HCT116 (cell line): Measurements from ENCODE around the gene GNAT1. TPM values are rescaled to one million over a fixed set of nuclear protein-coding genes. Genes with fewer than 3 reads are reported as not detected.

Source experiments
- ATAC-seq: fragments of 200-7000 bp; cut with Tn5 transposase; 2 replicates; pipeline ENCODE4 v1.9.1; 2020; ENCODE audit warnings: mild to moderate bottlenecking, moderate library complexity
- BruUV-seq: library from RNA; stranded (reverse); fragments of 400-500 nt; replicated peaks from 2 replicates; lab custom pipeline; 2021; lab: Mats Ljungman, UMichigan
- CTCF ChIA-PET: fragments of 300-600 bp; sonication (Branson Sonifier 250); formaldehyde crosslinking; loops from one replicate; lab custom pipeline; 2021; ENCODE audit warnings: antibody characterized with exemption; lab: Charles Lee
- POLR2A ChIA-PET: fragments of 300-600, 350-600 bp; sonication (Branson Sonifier 250); formaldehyde crosslinking; loops from one replicate; lab custom pipeline; 2021; ENCODE audit warnings: antibody characterized with exemption; lab: Charles Lee
- RAD21 ChIA-PET, 2 experiments: fragments of 300-600 bp; sonication (Branson Sonifier 250); formaldehyde crosslinking; loops; one replicate each; lab custom pipeline; 2023; ENCODE audit warnings: low total read pairs in 2 of 2; ENCODE audit not compliant: uncharacterized antibody in 2 of 2, unreplicated experiment in 2 of 2, low non-redundant PET in 1 of 2; lab: Charles Lee
- DNase-seq: peaks from one replicate; pipeline ENCODE4 v3.0.0-alpha.2; 2010; ENCODE audit warnings: low read depth, low spot score
- H2AFZ ChIP-seq: fragments of 200-600 bp; shearing (Covaris generic), sonication (generic); 2 replicates; pipeline ENCODE4 v1.6.1; 2017; ENCODE audit warnings: low read depth, mixed run types, mixed read lengths, antibody characterized with exemption, low read length; ENCODE audit not compliant: poor library complexity, severe bottlenecking
- H3K27ac ChIP-seq: 2 replicates; pipeline ENCODE4 v1.5.1; 2012; ENCODE audit warnings: low read depth, low read length
- H3K27me3 ChIP-seq: fragments of 200-600 bp; sonication (generic); 2 replicates; pipeline ENCODE4 v1.6.1; 2016; ENCODE audit warnings: mixed run types, low read length, mixed read lengths; ENCODE audit not compliant: insufficient read depth
- H3K36me3 ChIP-seq, 2 experiments: fragments of 200-500 bp in 1 of 2; fragments of 200-600 bp in 1 of 2; sonication (Bioruptor generic) in 1 of 2; sonication (generic) in 1 of 2; 2 replicates each; pipeline versions ENCODE4 v1.5.1 to v1.6.1; 2014 to 2016; ENCODE audit warnings: low read length in 2 of 2, inconsistent platforms in 1 of 2, mixed read lengths in 1 of 2, mixed run types in 1 of 2; ENCODE audit not compliant: insufficient read depth in 2 of 2, control insufficient read depth in 1 of 2
- H3K4me1 ChIP-seq, 2 experiments: fragments of 200-600 bp in 1 of 2; sonication (generic) in 1 of 2; 2 replicates each; pipeline versions ENCODE4 v1.5.1 to v1.6.1; 2012 to 2017; ENCODE audit warnings: low read length in 2 of 2, inconsistent platforms in 1 of 2, mild to moderate bottlenecking in 1 of 2, mixed read lengths in 1 of 2, mixed run types in 1 of 2, moderate library complexity in 1 of 2; ENCODE audit not compliant: insufficient read depth in 2 of 2, control insufficient read depth in 1 of 2
- H3K4me2 ChIP-seq: fragments of 200-600 bp; sonication (generic); 2 replicates; pipeline ENCODE4 v1.6.1; 2017; ENCODE audit warnings: mixed run types, low read length, mixed read lengths
- H3K4me3 ChIP-seq, 2 experiments: fragments of 200-600 bp in 1 of 2; sonication (generic) in 1 of 2; replicated peaks in 1 of 2; 2 replicates each; pipeline ENCODE4 v1.5.1; 2011 to 2016; ENCODE audit warnings: low read length in 2 of 2, control low read depth in 1 of 2, low read depth in 1 of 2, mild to moderate bottlenecking in 1 of 2, mixed read lengths in 1 of 2, mixed run types in 1 of 2
- H3K79me2 ChIP-seq: fragments of 200-600 bp; sonication (generic); 2 replicates; pipeline ENCODE4 v1.6.1; 2017; ENCODE audit warnings: mild to moderate bottlenecking, mixed run types, low read length, moderate library complexity, mixed read lengths; ENCODE audit not compliant: insufficient read depth
- H3K9ac ChIP-seq: fragments of 200-600 bp; sonication (generic); 2 replicates; pipeline ENCODE4 v1.6.1; 2016; ENCODE audit warnings: low read length, mixed read lengths
- H3K9me2 ChIP-seq: fragments of 200-600 bp; sonication (generic), shearing (Covaris generic); 2 replicates; pipeline ENCODE4 v1.6.1; 2017; ENCODE audit warnings: mixed run types, mild to moderate bottlenecking, moderate library complexity; ENCODE audit not compliant: insufficient read depth
- H3K9me3 ChIP-seq, 2 experiments: fragments of 200-500 bp in 1 of 2; fragments of 200-600 bp in 1 of 2; sonication (Bioruptor generic) in 1 of 2; sonication (generic) in 1 of 2; 2 replicates each; pipeline ENCODE4 v1.6.1; 2014 to 2017; ENCODE audit warnings: low read length in 2 of 2, mixed read lengths in 2 of 2, inconsistent platforms in 1 of 2, low read depth in 1 of 2, mild to moderate bottlenecking in 1 of 2, mixed run types in 1 of 2, moderate library complexity in 1 of 2; ENCODE audit not compliant: control insufficient read depth in 1 of 2, insufficient read depth in 1 of 2
- H4K20me1 ChIP-seq: fragments of 200-600 bp; sonication (generic), shearing (Covaris generic); 2 replicates; pipeline ENCODE4 v1.6.1; 2017; ENCODE audit warnings: mixed run types, mild to moderate bottlenecking, moderate library complexity; ENCODE audit not compliant: insufficient read depth
- CBX3 ChIP-seq: IDR thresholded peaks from 2 replicates; pipeline ENCODE4 v1.6.1; 2012; ENCODE audit warnings: low read depth
- EGR1 ChIP-seq: IDR thresholded peaks from 2 replicates; pipeline ENCODE4 v1.6.1; 2012; ENCODE audit warnings: low read depth
- ELF1 ChIP-seq: IDR thresholded peaks from 2 replicates; pipeline ENCODE4 v1.6.1; 2012; ENCODE audit warnings: low read depth, borderline replicate concordance
- EZH2 ChIP-seq: fragments of 200-600 bp; sonication (generic); IDR thresholded peaks from 2 replicates; pipeline ENCODE4 v1.6.1; 2017; ENCODE audit warnings: antibody characterized with exemption, mixed run types
- MAX ChIP-seq: IDR thresholded peaks from 2 replicates; pipeline ENCODE4 v1.6.1; 2012
- POLR2AphosphoS5 ChIP-seq: IDR thresholded peaks from 2 replicates; pipeline ENCODE4 v1.6.1; 2011; ENCODE audit warnings: mild to moderate bottlenecking, low read depth, low read length, moderate library complexity
- RAD21 ChIP-seq: IDR thresholded peaks from 2 replicates; pipeline ENCODE4 v1.6.1; 2012; ENCODE audit warnings: low read depth, mild to moderate bottlenecking
- TCF7L2 ChIP-seq: IDR thresholded peaks from 2 replicates; pipeline ENCODE4 v1.7.0; 2011; ENCODE audit warnings: borderline replicate concordance, inconsistent platforms; ENCODE audit not compliant: insufficient read depth, insufficient read length; ENCODE audit errors: extremely low read depth
- ZNF274 ChIP-seq: fragments of 200-500 bp; sonication (Bioruptor generic); IDR thresholded peaks from 2 replicates; pipeline ENCODE4 v1.6.1; 2014; ENCODE audit warnings: mild to moderate bottlenecking, low read depth, low read length, inconsistent platforms
- intact Hi-C: fragments of 100-400 bp; cut with micrococcal nuclease; formaldehyde crosslinking; loops from 2 replicates; pipeline ENCODE4 v1.10.0; 2022
- total RNA-seq: library from RNA; stranded (reverse); gene quantifications from one replicate; pipeline ENCODE4 v1.2.1, GENCODE V29; 2021; ENCODE audit not compliant: unreplicated experiment
- TF ChIP-seq, protein P1 (sequence below), 3 experiments: fragments of 200-600 bp in 1 of 3; sonication (generic) in 1 of 3; IDR thresholded peaks in 2 of 3; conservative IDR thresholded peaks in 1 of 3; 2 replicates each; pipeline ENCODE4 v1.5.1; 2012 to 2017; ENCODE audit warnings: low read depth in 2 of 3, low read length in 2 of 3, antibody characterized with exemption in 1 of 3, borderline replicate concordance in 1 of 3, control low read depth in 1 of 3, mild to moderate bottlenecking in 1 of 3, mixed read lengths in 1 of 3, mixed run types in 1 of 3, moderate library complexity in 1 of 3; ENCODE audit not compliant: insufficient read depth in 1 of 3

Gene GNAT1
- total RNA-seq, 1 experiment from 2014 or later: not detected

DNA sequence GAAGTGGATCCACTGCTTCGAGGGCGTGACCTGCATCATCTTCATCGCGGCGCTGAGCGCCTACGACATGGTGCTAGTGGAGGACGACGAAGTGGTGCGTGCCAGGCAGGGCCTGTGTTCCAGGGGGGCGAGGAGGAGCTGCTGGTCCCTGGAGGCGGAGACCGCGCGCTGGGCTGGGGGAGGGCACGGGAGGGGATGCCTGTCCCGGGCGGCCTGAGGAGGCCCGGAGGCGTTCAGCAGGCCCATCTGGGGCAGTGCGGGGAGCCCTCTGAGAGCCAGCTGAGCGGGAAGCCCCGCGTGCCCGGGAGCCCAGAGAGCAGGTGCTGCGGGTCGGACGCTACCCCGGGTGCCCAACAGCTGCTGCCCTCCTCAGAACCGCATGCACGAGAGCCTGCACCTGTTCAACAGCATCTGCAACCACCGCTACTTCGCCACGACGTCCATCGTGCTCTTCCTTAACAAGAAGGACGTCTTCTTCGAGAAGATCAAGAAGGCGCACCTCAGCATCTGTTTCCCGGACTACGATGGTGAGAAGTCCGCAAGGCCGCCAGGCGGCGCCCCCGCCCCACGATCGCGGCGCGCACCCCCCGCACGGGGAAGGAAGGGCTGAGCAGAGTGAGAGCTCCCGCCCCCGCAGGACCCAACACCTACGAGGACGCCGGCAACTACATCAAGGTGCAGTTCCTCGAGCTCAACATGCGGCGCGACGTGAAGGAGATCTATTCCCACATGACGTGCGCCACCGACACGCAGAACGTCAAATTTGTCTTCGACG is 2.9 kb downstream of the GNAT1 start:
- intact Hi-C loops: loop anchor here (1.0 kb wide), 1 partner anchor 32 kb away; no protein-coding TSS in a partner anchor
- no peaks in the 10 kb centered on the region for H3K27me3 ChIP-seq
- DNase-seq (peak; percentile 49), ATAC-seq (peak; percentile 85)
- no peaks in the 10 kb centered on the region for H3K9me2 ChIP-seq
- no peaks in the 10 kb centered on the region for H3K36me3 ChIP-seq
- CTCF ChIA-PET: interaction anchor here (0.6 to 5.8 kb wide), 24 partner anchors 9 to 418 kb away, joined by 3 to 164 read pairs (median 6); partner anchors contain the start of genes CISH, GNAI2 and SLC38A3
- POLR2A ChIA-PET: interaction anchor here (1.1 to 1.9 kb wide), 6 partner anchors 11 to 105 kb away, joined by 3 to 12 read pairs (median 4); partner anchors contain the start of genes HYAL3, NAA80 and SLC38A3
- 0 out of 4 replicates have a peak overlapping the region, but pooled peaks of 1 of the 2 experiments have one; percentile 23 for H3K4me3 ChIP-seq
- no peak overlapping the region for H3K27ac ChIP-seq
- H3K9me3 ChIP-seq: no peaks in the 10 kb centered on the region
- H3K4me2 ChIP-seq: peak overlapping the region; percentile 65
- peak overlapping the region; percentile 74 for H2AFZ ChIP-seq
- no peaks in the 10 kb centered on the region for H4K20me1 ChIP-seq
- RAD21 ChIA-PET: interaction anchor here (1.0 to 3.0 kb wide), 10 partner anchors 11 to 98 kb away, joined by 3 to 48 read pairs (median 6); partner anchors contain the start of genes IFRD2 (in 1 of the 2) and SLC38A3 (in 1 of the 2)
- BruUV-seq: no TSS peak
- TF ChIP-seq POLR2AphosphoS5 (no peak), EZH2 (no peak), TCF7L2 (no peak), ZNF274 (no peak), ELF1 (no peak), CBX3 (no peak), RAD21 (peak; percentile 99), MAX (peak; percentile 86), EGR1 (peak; percentile 95)
- TF ChIP-seq, protein P1, sequence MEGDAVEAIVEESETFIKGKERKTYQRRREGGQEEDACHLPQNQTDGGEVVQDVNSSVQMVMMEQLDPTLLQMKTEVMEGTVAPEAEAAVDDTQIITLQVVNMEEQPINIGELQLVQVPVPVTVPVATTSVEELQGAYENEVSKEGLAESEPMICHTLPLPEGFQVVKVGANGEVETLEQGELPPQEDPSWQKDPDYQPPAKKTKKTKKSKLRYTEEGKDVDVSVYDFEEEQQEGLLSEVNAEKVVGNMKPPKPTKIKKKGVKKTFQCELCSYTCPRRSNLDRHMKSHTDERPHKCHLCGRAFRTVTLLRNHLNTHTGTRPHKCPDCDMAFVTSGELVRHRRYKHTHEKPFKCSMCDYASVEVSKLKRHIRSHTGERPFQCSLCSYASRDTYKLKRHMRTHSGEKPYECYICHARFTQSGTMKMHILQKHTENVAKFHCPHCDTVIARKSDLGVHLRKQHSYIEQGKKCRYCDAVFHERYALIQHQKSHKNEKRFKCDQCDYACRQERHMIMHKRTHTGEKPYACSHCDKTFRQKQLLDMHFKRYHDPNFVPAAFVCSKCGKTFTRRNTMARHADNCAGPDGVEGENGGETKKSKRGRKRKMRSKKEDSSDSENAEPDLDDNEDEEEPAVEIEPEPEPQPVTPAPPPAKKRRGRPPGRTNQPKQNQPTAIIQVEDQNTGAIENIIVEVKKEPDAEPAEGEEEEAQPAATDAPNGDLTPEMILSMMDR (IDR thresholded peaks at IDR 0.05 in 2 of 3, conservative IDR thresholded peaks at IDR 0.05 in 1 of 3; ENCODE audit: borderline replicate concordance in 1 of 3, insufficient read depth in 1 of 3, low read depth in 2 of 3, low read length in 2 of 3): peak; percentile 86 to 96 (median 89)
- H3K9ac ChIP-seq: no peak overlapping the region
- no peaks in the 10 kb centered on the region for H3K79me2 ChIP-seq
- H3K4me1 ChIP-seq: peaks cover 8 to 20% of the 10 kb centered on the region in 2 experiments; a peak in 3 of 4 replicates
